Measurements from ENCODE around the gene LRRC75A. TPM values are rescaled to one million over a fixed set of nuclear protein-coding genes. Genes with fewer than 3 reads are reported as not detected.

Gene LRRC75A
- total and polyA plus RNA-seq, 7 experiments from 2014 or later = 0.92 to 5.2 (median 3.3) TPM

DNA sequence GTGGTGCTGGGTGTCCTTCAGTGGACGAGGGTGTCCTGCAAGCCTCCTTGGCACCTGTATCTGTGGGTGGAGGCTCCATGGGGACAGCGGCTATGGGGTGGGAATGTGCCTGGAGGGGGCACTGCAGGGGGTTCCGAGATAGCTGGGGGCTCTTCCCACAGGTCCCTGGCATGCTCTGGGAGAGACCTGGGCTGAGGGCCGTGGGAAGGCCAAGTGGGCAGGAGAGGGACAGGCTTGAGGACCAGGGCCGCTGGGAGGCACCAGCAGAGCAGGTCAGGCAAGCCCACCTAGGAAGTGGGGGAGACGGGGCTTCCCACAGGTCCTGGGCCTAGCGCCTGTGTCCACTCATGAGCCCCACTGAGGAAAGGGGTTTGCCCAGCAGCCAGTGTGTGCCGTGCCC, 9.7 kb downstream of the LRRC75A start:
- no peak overlapping the region for H3K4me3 ChIP-seq (ENCODE audit: low read length)
- intact Hi-C loops (cut with micrococcal nuclease) = no loop called here
- no peaks in the 10 kb centered on the region for H3K9me3 Mint-ChIP-seq
- H3K27ac ChIP-seq (ENCODE audit: low read depth, low read length) = no peak overlapping the region
- no peak overlapping the region for H3K27ac Mint-ChIP-seq
- H3K4me3 Mint-ChIP-seq = no peak overlapping the region
- ChIA-PET POLR2A (no interaction called here), CTCF (interaction anchor here (0.6 kb wide), 1 partner anchor 119 kb away, joined by 3 read pairs; no protein-coding TSS in a partner anchor)
- H3K36me3 Mint-ChIP-seq = peaks cover 0 to 6% (median 0%) of the 10 kb centered on the region in 5 donors
- H3K4me1 ChIP-seq (ENCODE audit: control insufficient read depth in 2 of 2, insufficient read depth in 2 of 2, low read length in 2 of 2) = no peaks in the 10 kb centered on the region
- ATAC-seq (no peak), DNase-seq (no peak)
- H3K27me3 ChIP-seq (ENCODE audit: control insufficient read depth in 2 of 2, insufficient read depth in 2 of 2, low read length in 2 of 2) = no peaks in the 10 kb centered on the region
- H3K27me3 Mint-ChIP-seq = no peaks in the 10 kb centered on the region
- no peaks in the 10 kb centered on the region for H3K36me3 ChIP-seq (ENCODE audit: control insufficient read depth in 2 of 3, insufficient read depth in 3 of 3, low read length in 3 of 3)
- H3K4me1 Mint-ChIP-seq = peaks cover 0 to 7% (median 0%) of the 10 kb centered on the region in 7 donors
- no peaks in the 10 kb centered on the region for H3K9me3 ChIP-seq (ENCODE audit: control insufficient read depth in 2 of 3, low read length in 3 of 3)

DNA sequence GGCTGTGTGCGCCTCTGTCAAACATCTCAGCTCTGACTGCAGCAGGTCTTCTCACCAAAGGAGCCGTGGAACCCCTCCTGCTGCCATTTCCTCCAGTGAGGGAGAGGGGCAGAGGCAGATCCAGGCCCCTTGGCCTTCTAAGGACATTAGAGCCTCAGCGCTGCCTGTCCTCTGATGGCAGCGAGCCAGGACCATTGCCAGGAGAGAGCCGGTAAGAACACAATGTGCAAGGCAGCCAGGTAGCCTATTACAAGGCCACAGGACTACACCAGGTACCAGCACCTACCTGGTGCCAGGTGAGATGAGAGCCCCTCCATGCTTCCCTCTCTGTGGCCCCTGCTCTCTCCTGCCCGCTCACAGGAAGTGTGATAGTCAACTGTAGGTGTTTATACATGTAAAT, 11.0 kb downstream of the LRRC75A start:
- Mint-ChIP-seq H3K27ac (no peak overlapping the region), H3K9me3 (no peaks in the 10 kb centered on the region), H3K27me3 (no peaks in the 10 kb centered on the region), H3K36me3 (no peaks in the 10 kb centered on the region), H3K4me1 (peaks cover 0 to 5% (median 0%) of the 10 kb centered on the region in 7 donors), H3K4me3 (no peak overlapping the region)
- no peak for ATAC-seq
- Histone ChIP-seq H3K27ac (ENCODE audit: low read depth, low read length) (no peak overlapping the region), H3K4me1 (ENCODE audit: control insufficient read depth in 2 of 2, insufficient read depth in 2 of 2, low read length in 2 of 2) (no peaks in the 10 kb centered on the region), H3K4me3 (ENCODE audit: low read length) (no peak overlapping the region), H3K27me3 (ENCODE audit: control insufficient read depth in 2 of 2, insufficient read depth in 2 of 2, low read length in 2 of 2) (no peaks in the 10 kb centered on the region), H3K9me3 (ENCODE audit: control insufficient read depth in 2 of 3, low read length in 3 of 3) (no peaks in the 10 kb centered on the region), H3K36me3 (ENCODE audit: control insufficient read depth in 2 of 3, insufficient read depth in 3 of 3, low read length in 3 of 3) (no peaks in the 10 kb centered on the region)
- no peak for DNase-seq
- CTCF ChIA-PET = no interaction called here
- intact Hi-C loops (cut with micrococcal nuclease) = no loop called here
- POLR2A ChIA-PET = no interaction called here

DNA sequence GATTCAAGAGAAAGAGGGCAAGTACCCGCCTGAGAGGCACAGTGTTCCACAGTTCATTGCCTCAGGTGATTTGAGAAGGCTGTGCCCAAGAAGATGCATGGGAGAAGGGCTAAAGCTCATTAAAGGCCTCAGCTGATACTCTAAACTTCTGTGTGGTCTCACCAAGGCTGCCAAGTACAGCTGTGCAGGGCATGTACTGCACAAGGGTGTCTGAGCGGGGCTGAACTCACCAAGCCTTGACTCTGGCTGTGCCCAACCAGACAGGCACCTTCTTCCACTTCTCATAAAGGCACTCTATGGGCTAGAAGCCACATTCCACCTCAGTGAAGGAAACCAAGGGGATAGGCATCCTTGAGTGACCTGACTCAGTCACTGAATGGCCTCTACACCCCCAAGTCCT, 12.7 kb downstream of the LRRC75A start:
- Histone ChIP-seq H3K36me3 (ENCODE audit: control insufficient read depth in 2 of 3, insufficient read depth in 3 of 3, low read length in 3 of 3) (no peaks in the 10 kb centered on the region), H3K4me3 (ENCODE audit: low read length) (no peak overlapping the region), H3K27me3 (ENCODE audit: control insufficient read depth in 2 of 2, insufficient read depth in 2 of 2, low read length in 2 of 2) (no peaks in the 10 kb centered on the region), H3K27ac (ENCODE audit: low read depth, low read length) (no peak overlapping the region), H3K4me1 (ENCODE audit: control insufficient read depth in 2 of 2, insufficient read depth in 2 of 2, low read length in 2 of 2) (no peaks in the 10 kb centered on the region), H3K9me3 (ENCODE audit: control insufficient read depth in 2 of 3, low read length in 3 of 3) (no peaks in the 10 kb centered on the region)
- CTCF ChIA-PET = interaction anchor here (0.6 kb wide), 1 partner anchor 14 kb away, joined by 3 read pairs; no protein-coding TSS in a partner anchor
- Mint-ChIP-seq H3K4me1 (peaks cover 0 to 2% (median 0%) of the 10 kb centered on the region in 7 donors), H3K36me3 (no peaks in the 10 kb centered on the region), H3K4me3 (no peak overlapping the region), H3K27ac (no peak overlapping the region), H3K9me3 (no peaks in the 10 kb centered on the region), H3K27me3 (no peaks in the 10 kb centered on the region)
- POLR2A ChIA-PET = no interaction called here
- ATAC-seq (no peak), DNase-seq (no peak)
- intact Hi-C loops (cut with micrococcal nuclease) = no loop called here

DNA sequence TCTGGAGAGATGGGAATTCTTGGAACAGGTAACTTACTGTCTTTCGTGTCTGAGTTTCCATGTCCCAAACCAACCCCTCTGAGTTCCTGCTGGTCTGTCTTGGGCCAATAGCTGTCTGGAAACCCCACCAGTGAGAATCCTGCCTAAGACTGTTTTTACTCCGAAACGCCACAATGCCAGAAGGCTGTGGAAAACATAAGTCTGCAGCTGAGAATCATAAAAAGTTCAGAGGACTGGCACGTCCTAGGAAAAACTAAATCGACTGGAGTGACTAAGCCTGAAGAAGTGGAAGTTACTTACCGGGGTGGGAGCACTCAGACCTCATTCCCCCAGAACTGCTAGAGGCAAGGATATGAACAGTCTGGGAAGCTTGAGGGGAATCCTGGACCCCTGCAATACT, 13.3 kb downstream of the LRRC75A start:
- Histone ChIP-seq H3K36me3 (ENCODE audit: control insufficient read depth in 2 of 3, insufficient read depth in 3 of 3, low read length in 3 of 3) (no peaks in the 10 kb centered on the region), H3K27me3 (ENCODE audit: control insufficient read depth in 2 of 2, insufficient read depth in 2 of 2, low read length in 2 of 2) (no peaks in the 10 kb centered on the region), H3K4me3 (ENCODE audit: low read length) (no peak overlapping the region), H3K4me1 (ENCODE audit: control insufficient read depth in 2 of 2, insufficient read depth in 2 of 2, low read length in 2 of 2) (no peaks in the 10 kb centered on the region), H3K9me3 (ENCODE audit: control insufficient read depth in 2 of 3, low read length in 3 of 3) (no peaks in the 10 kb centered on the region), H3K27ac (ENCODE audit: low read depth, low read length) (no peak overlapping the region)
- no peaks in the 10 kb centered on the region for H3K9me3 Mint-ChIP-seq
- H3K4me3 Mint-ChIP-seq = no peak overlapping the region
- no peaks in the 10 kb centered on the region for H3K36me3 Mint-ChIP-seq
- no peak for DNase-seq
- no peak overlapping the region for H3K27ac Mint-ChIP-seq
- no peak for ATAC-seq
- H3K4me1 Mint-ChIP-seq = peaks cover 0 to 2% (median 0%) of the 10 kb centered on the region in 7 donors
- intact Hi-C loops (cut with micrococcal nuclease) = no loop called here
- POLR2A ChIA-PET = no interaction called here
- CTCF ChIA-PET = interaction anchor here (0.6 kb wide), 1 partner anchor 14 kb away, joined by 3 read pairs; no protein-coding TSS in a partner anchor
- H3K27me3 Mint-ChIP-seq = no peaks in the 10 kb centered on the region

DNA sequence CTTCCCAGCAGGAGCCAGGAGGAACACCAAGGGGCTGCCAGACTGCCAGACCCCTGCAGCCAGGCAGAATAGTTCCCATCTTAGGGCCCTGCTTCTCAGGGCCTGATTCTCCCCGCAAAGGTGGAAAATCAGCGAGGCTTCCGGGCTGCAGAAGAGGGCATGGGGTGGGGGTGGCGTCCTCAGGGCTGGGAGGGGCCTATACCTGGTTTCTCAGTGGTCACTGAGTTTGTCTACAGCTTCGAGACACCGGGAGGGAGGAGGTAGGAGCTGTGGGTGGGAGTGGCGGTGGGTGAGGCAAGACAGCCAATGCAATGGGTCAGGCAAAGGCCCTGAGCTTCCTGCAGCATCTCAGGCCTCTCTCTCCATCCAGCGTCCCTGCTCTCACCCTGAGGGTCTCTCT, 14.3 kb downstream of the LRRC75A start:
- Mint-ChIP-seq H3K9me3 (no peaks in the 10 kb centered on the region), H3K4me1 (peaks cover 0 to 2% (median 0%) of the 10 kb centered on the region in 7 donors), H3K27me3 (no peaks in the 10 kb centered on the region), H3K36me3 (no peaks in the 10 kb centered on the region), H3K27ac (no peak overlapping the region), H3K4me3 (no peak overlapping the region)
- ATAC-seq (no peak), DNase-seq (no peak)
- ChIA-PET POLR2A (no interaction called here), CTCF (no interaction called here)
- H3K36me3 ChIP-seq (ENCODE audit: control insufficient read depth in 2 of 3, insufficient read depth in 3 of 3, low read length in 3 of 3) = no peaks in the 10 kb centered on the region
- no peak overlapping the region for H3K27ac ChIP-seq (ENCODE audit: low read depth, low read length)
- no peaks in the 10 kb centered on the region for H3K4me1 ChIP-seq (ENCODE audit: control insufficient read depth in 2 of 2, insufficient read depth in 2 of 2, low read length in 2 of 2)
- intact Hi-C loops (cut with micrococcal nuclease) = no loop called here
- no peaks in the 10 kb centered on the region for H3K27me3 ChIP-seq (ENCODE audit: control insufficient read depth in 2 of 2, insufficient read depth in 2 of 2, low read length in 2 of 2)
- H3K4me3 ChIP-seq (ENCODE audit: low read length) = no peak overlapping the region
- no peaks in the 10 kb centered on the region for H3K9me3 ChIP-seq (ENCODE audit: control insufficient read depth in 2 of 3, low read length in 3 of 3)

DNA sequence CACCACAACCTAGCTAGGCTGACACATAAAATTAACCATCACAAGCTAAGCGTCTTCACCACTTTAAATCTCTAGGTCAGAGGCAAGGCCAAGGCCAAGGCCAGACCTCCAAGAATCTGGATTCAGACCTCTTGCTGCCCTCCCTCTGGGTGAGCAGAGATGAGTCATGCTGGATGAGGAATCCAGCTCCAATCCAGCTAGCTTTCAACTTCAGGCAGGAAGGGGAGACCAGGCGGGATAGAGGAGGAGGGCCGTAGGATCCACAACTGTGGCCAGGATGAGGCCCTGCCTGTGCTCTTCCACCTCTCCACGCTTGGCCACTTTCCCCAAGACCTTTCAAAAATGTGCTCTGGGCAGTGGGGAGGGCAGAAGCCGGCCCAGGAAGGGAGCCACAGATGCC, 14.7 kb downstream of the LRRC75A start:
- DNase-seq (no peak), ATAC-seq (no peak)
- Histone ChIP-seq H3K27me3 (ENCODE audit: control insufficient read depth in 2 of 2, insufficient read depth in 2 of 2, low read length in 2 of 2) (no peaks in the 10 kb centered on the region), H3K9me3 (ENCODE audit: control insufficient read depth in 2 of 3, low read length in 3 of 3) (no peaks in the 10 kb centered on the region), H3K4me3 (ENCODE audit: low read length) (no peak overlapping the region), H3K4me1 (ENCODE audit: control insufficient read depth in 2 of 2, insufficient read depth in 2 of 2, low read length in 2 of 2) (no peaks in the 10 kb centered on the region), H3K36me3 (ENCODE audit: control insufficient read depth in 2 of 3, insufficient read depth in 3 of 3, low read length in 3 of 3) (no peaks in the 10 kb centered on the region), H3K27ac (ENCODE audit: low read depth, low read length) (no peak overlapping the region)
- Mint-ChIP-seq H3K27ac (no peak overlapping the region), H3K9me3 (no peaks in the 10 kb centered on the region), H3K27me3 (no peaks in the 10 kb centered on the region), H3K4me1 (peaks cover 0 to 2% (median 0%) of the 10 kb centered on the region in 7 donors), H3K36me3 (no peaks in the 10 kb centered on the region), H3K4me3 (no peak overlapping the region)
- CTCF ChIA-PET = no interaction called here
- intact Hi-C loops (cut with micrococcal nuclease) = no loop called here
- POLR2A ChIA-PET = no interaction called here

DNA sequence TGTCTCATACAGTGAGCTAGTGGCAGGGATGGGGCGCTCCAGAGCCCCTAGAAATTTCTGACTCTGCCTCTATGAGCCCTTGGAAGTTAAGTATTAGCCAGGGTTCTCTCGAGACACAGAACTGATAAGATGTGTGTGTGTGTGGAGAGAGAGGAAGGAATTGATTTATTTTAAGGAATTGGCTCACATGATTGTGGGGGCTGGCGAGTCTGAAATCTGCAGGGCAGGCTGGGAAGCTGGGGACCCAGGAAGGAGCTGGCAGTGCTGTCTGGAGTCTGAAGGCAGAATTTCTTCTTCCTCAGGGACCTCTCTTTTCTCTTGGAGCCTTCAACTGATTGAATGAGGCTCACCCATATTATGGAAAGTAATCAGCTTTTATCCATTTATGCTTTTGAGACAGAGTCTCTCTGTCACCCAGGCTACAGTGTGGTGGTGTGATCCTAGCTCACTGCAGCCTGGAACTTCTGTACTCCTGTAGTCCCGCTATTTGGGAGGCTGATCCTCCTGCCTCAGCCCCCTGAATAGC, 16.8 kb downstream of the LRRC75A start:
- ChIA-PET POLR2A (no interaction called here), CTCF (interaction anchor here (1.1 kb wide), 1 partner anchor 47 kb away, joined by 3 read pairs; no protein-coding TSS in a partner anchor)
- H3K27ac Mint-ChIP-seq = no peak overlapping the region
- no peaks in the 10 kb centered on the region for H3K27me3 Mint-ChIP-seq
- H3K9me3 ChIP-seq (ENCODE audit: control insufficient read depth in 2 of 3, low read length in 3 of 3) = no peaks in the 10 kb centered on the region
- ATAC-seq (no peak), DNase-seq (no peak)
- peaks cover 0 to 4% (median 0%) of the 10 kb centered on the region in 7 donors for H3K4me1 Mint-ChIP-seq
- H3K27me3 ChIP-seq (ENCODE audit: control insufficient read depth in 2 of 2, insufficient read depth in 2 of 2, low read length in 2 of 2) = no peaks in the 10 kb centered on the region
- intact Hi-C loops (cut with micrococcal nuclease) = no loop called here
- H3K36me3 Mint-ChIP-seq = peaks cover 0 to 8% (median 0%) of the 10 kb centered on the region in 5 donors
- no peak overlapping the region for H3K4me3 Mint-ChIP-seq
- H3K4me3 ChIP-seq (ENCODE audit: low read length) = no peak overlapping the region
- H3K4me1 ChIP-seq (ENCODE audit: control insufficient read depth in 2 of 2, insufficient read depth in 2 of 2, low read length in 2 of 2) = no peaks in the 10 kb centered on the region
- no peak overlapping the region for H3K27ac ChIP-seq (ENCODE audit: low read depth, low read length)
- H3K36me3 ChIP-seq (ENCODE audit: control insufficient read depth in 2 of 3, insufficient read depth in 3 of 3, low read length in 3 of 3) = no peaks in the 10 kb centered on the region
- no peaks in the 10 kb centered on the region for H3K9me3 Mint-ChIP-seq
